Mammary epithelial cell (primary cell): ENCODE measurements around the gene SIGLEC7.

ENCODE experiments used
- EZH2 ChIP-seq: IDR thresholded peaks from 2 replicates; pipeline ENCODE4 v1.6.1; 2012; ENCODE audit warnings: low read length, inconsistent platforms, borderline replicate concordance
- TF ChIP-seq, protein P1 (sequence below), 2 donors: IDR thresholded peaks in 1 of 2; conservative IDR thresholded peaks in 1 of 2; 2 replicates each; pipeline ENCODE4 v1.5.1; 2011 to 2012; ENCODE audit warnings: inconsistent platforms in 2 of 2, low read length in 2 of 2, mild to moderate bottlenecking in 2 of 2, control low read depth in 1 of 2, low read depth in 1 of 2; ENCODE audit not compliant: insufficient read depth in 1 of 2; ENCODE audit errors: extremely low read depth in 1 of 2

DNA sequence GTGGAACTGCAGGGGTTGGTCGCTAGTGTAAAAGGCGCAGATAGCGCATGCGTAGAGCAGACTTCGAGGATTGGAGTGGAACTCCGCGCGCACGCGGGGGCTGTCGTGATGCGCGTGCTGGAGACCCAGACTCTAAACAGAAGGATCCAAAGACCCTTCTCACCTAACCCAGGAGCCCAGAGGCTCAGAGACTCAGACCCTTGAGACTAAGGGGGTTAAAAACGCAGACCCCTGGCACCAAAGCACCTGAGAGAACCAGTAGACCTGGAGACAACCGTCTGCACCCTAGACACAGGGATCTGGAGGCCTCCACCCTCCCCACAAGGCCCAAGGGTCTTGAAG, 33.3 kb upstream of the SIGLEC7 start:
- TF ChIP-seq, protein P1, sequence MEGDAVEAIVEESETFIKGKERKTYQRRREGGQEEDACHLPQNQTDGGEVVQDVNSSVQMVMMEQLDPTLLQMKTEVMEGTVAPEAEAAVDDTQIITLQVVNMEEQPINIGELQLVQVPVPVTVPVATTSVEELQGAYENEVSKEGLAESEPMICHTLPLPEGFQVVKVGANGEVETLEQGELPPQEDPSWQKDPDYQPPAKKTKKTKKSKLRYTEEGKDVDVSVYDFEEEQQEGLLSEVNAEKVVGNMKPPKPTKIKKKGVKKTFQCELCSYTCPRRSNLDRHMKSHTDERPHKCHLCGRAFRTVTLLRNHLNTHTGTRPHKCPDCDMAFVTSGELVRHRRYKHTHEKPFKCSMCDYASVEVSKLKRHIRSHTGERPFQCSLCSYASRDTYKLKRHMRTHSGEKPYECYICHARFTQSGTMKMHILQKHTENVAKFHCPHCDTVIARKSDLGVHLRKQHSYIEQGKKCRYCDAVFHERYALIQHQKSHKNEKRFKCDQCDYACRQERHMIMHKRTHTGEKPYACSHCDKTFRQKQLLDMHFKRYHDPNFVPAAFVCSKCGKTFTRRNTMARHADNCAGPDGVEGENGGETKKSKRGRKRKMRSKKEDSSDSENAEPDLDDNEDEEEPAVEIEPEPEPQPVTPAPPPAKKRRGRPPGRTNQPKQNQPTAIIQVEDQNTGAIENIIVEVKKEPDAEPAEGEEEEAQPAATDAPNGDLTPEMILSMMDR (conservative IDR thresholded peaks at IDR 0.05 in 1 of 2, IDR thresholded peaks at IDR 0.05 in 1 of 2; ENCODE audit: extremely low read depth in 1 of 2, insufficient read depth in 1 of 2, low read depth in 1 of 2, low read length in 2 of 2), result no peak
- no peak for TF ChIP-seq EZH2
